ENCODE data around the gene ALKBH5.

DNA sequence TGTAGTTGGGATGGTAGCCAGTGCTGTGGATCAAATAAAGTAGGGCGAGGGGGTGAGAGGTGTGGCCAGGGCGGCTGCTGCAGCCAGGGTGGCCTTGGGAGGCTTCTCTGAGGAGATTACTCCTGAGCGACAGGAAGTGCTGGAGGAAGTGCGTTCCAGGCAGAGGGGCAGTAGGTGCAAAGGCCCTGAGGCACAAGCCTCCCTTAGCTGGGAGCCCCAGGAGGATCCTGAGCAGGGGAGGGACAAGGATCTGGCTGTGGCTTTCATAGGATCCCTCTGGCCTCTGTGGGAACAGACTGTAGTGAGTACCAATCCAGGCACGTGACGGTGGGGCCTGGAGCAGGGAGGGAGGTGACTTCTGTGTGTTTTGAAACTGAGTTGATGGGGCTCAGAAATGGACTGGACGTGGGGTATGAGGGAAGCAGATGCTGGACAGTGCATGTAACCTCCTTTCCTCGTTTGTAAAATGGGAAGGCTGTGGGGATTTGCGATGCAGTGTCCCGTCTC lies 44.6 kb downstream of the ALKBH5 start:
- TF ChIP-seq, protein P1, sequence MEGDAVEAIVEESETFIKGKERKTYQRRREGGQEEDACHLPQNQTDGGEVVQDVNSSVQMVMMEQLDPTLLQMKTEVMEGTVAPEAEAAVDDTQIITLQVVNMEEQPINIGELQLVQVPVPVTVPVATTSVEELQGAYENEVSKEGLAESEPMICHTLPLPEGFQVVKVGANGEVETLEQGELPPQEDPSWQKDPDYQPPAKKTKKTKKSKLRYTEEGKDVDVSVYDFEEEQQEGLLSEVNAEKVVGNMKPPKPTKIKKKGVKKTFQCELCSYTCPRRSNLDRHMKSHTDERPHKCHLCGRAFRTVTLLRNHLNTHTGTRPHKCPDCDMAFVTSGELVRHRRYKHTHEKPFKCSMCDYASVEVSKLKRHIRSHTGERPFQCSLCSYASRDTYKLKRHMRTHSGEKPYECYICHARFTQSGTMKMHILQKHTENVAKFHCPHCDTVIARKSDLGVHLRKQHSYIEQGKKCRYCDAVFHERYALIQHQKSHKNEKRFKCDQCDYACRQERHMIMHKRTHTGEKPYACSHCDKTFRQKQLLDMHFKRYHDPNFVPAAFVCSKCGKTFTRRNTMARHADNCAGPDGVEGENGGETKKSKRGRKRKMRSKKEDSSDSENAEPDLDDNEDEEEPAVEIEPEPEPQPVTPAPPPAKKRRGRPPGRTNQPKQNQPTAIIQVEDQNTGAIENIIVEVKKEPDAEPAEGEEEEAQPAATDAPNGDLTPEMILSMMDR (IDR thresholded peaks at IDR 0.05), result no peak
- no peak for TF ChIP-seq POLR2A (IDR thresholded peaks at IDR 0.05)

Measured in heart left ventricle (tissue), 13 donors.